Skin epidermis (tissue), 12 donors: ENCODE results near the gene CD3D.
A peak's percentile ranks its signal among the peaks of the same experiment; 100 is the strongest.
"Not testable (repeated sequence)": the region's sequence is repeated elsewhere in the genome, so short reads cannot be mapped to it uniquely, and the experiment has no call there.

Experiments
- H3K27ac ChIP-seq, 21 experiments: fragments of 200-600 bp; sonication (generic) in 11 of 21; one replicate each; pipeline ENCODE4 v1.5.0; 2020; ENCODE audit warnings: mild to moderate bottlenecking in 3 of 21, inconsistent platforms in 2 of 21, moderate library complexity in 2 of 21
- H3K4me3 ChIP-seq, 7 experiments: fragments of 200-600 bp; sonication (generic) in 2 of 7; one replicate each; pipeline ENCODE4 v1.5.0; 2020; ENCODE audit warnings: inconsistent platforms in 2 of 7, mild to moderate bottlenecking in 2 of 7, moderate library complexity in 1 of 7

CD3D gene

GRCh38 chr11:118308995-118309528 is 33.4 kb downstream of the CD3D start:
- not testable (repeated sequence) for H3K27ac ChIP-seq, H3K4me3 ChIP-seq

GRCh38 chr11:118306556-118306955 is 35.9 kb downstream of the CD3D start:
- Histone ChIP-seq H3K27ac (peak overlapping the region in 8 of 21 experiments; percentile 8 to 94 (median 79)), H3K4me3 (peak overlapping the region in 1 of 7 experiments; percentile 5)

DNA sequence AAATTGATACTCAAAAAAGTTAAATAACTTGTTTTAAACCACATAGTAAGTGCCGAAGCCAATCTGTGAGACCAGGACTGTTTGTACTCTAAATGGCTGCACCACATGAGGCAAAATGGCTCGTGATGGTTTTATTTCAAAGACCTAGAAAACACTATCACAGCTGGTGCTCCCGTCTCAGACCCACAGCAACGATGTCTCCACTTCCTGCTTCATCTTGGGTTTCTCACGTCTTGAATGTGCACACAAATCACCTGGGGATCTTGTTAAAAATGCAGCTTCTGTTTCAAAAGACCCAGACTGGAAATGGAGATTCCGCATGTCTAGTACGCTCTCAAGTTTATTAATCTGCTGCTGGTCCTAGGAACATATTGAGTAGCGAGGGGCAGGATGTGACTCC is 36.8 kb downstream of the CD3D start:
- H3K27ac ChIP-seq = peak overlapping the region in 9 of 21 experiments; percentile 15 to 94 (median 81)
- peak overlapping the region in 4 of 7 experiments; percentile 13 to 27 (median 19) for H3K4me3 ChIP-seq

- Histone ChIP-seq H3K4me3 (peak within 1 kb of the TSS; percentile 9 to 27 (median 17)), H3K27ac (peak within 1 kb of the TSS in 15 of 21 experiments; percentile 30 to 94 (median 70))
Measured at GRCh38 chr11:118304568-118305248, 37.8 kb downstream of the CD3D start, which contains the start of gene CD3E. Gene CD3E, plus strand, starts transcription at chr11:118304730. Its CDS starts 223 bp downstream, at chr11:118304953.

- H3K4me3 ChIP-seq = peak overlapping the region in 1 of 7 experiments; percentile 21
- H3K27ac ChIP-seq = peak overlapping the region in 13 of 21 experiments; percentile 10 to 94 (median 70)
Measured at GRCh38 chr11:118304227-118304567, 38.3 kb downstream of the CD3D start.

GRCh38 chr11:118301600-118302195 is 40.8 kb downstream of the CD3D start:
- Histone ChIP-seq H3K4me3 (no peak overlapping the region), H3K27ac (no peak overlapping the region)

DNA sequence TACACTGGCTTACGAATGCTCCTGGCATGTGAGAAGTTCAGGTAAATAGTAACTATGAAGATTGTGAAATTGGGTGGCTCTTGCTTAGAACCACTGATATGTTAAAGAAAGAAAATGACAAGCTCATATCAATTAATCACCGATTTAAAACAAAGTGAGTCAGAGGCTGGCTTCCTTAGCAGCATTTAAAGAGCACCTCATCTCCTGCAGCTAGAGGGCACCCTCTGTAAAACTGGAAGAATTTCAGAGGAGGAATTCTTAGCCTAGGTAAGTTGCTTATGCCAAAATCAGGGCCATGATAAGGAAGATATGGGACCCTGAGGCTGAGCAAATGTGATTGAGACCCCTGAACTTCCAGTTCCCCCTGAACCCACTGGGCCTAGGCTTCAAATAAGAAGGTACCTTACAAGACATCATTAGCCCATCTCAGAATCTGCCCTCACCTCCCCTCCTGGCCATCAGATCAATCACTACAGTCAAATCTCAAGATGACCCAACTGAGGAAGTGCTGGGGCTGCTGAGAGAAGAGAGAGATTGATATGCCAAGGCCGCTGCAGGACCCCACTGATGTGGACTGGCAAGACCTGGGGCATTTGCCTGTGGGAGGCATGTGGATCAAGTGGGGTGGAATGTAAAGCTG is 46.6 kb downstream of the CD3D start:
- no peak overlapping the region for H3K27ac ChIP-seq
- no peak overlapping the region for H3K4me3 ChIP-seq

DNA sequence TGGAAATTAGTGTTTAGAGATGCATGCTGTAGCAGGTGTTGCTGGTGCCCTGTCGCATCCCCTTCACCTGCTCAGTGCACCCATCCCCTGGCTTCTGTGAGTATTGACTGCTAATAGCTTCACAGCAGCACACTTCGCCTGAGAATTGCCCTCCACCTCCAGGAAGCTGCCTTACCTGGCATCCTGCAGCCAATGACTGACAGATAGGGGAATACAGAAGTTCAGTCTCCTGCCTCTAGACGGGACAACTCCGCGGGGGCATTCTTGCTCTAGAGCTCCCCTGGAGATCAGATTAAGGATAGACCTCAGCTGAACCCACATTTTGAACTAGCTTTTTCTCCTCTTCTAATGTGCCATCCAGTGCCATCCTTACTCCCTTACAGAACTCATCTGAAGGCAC is 47.3 kb downstream of the CD3D start:
- H3K4me3 ChIP-seq = no peak overlapping the region
- H3K27ac ChIP-seq = no peak overlapping the region

DNA sequence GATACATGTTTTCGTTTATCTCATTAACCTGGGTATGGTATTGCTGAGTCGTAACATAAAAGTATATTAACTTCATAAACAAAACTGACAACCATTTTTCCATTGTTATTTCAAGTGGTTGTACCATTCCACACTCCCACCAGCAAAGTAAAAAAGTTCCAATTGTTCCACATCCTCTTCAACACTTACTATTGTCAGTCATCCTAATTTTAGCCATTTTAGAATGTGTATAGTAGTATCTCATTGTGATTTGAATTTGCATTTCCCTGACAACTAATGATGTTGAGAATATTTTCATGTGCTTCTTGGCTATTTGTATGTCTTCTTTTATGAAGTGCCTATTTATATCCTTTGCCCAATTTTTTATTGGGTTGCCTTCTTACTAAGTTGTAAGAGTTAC is 48.5 kb downstream of the CD3D start:
- no peak overlapping the region for H3K27ac ChIP-seq

DNA sequence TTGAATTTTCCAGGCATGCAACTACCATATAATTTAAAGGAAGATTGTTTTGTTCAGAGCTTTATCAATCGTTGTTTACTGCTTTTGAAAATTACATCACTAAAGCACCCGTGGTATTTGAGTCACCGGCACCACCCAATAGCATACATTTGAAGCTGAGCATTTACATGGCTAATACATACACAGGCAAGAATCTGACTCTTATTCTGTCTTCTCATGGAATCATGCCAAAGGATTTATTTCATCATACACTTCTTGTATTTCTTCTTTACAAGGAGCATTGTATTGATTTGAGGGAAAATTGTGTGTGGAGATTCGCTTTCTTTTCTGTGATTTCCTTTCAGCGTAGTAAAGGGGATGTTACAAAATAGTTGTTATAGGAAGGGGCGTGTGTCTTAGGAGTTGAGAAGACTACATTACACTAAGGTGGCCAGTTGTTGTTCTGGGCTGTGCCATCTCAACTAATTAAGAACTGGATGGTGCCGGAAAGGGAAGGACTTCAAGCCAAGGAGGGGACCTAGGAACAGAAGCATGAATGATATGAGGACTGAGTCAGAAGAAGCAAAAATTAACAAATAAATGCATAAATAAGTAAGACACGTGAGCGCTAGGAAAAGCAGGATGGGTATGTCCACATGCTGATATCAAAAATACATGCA is 50.9 kb downstream of the CD3D start:
- Histone ChIP-seq H3K27ac (peak overlapping the region in 5 of 21 experiments; percentile 7 to 48 (median 32)), H3K4me3 (no peak overlapping the region)

More for the DNA sequence above, 48.5 kb downstream of the CD3D start:
- H3K4me3 ChIP-seq = no peak overlapping the region

GRCh38 chr11:118290923-118291322 is 51.6 kb downstream of the CD3D start:
- peak overlapping the region in 3 of 21 experiments; percentile 9 to 48 (median 28) for H3K27ac ChIP-seq
- no peak overlapping the region for H3K4me3 ChIP-seq

GRCh38 chr11:118289401-118289800 is 53.1 kb downstream of the CD3D start:
- H3K27ac ChIP-seq = no peak overlapping the region
- H3K4me3 ChIP-seq = no peak overlapping the region
